ENCODE measurements around the gene CNBP. TPM values are rescaled to one million over a fixed set of nuclear protein-coding genes. Genes with fewer than 3 reads are reported as not detected.

Gene CNBP
- total and polyA plus RNA-seq, 2 of the 13 experiments (the other 11 are each of a cell fraction or from before 2014, with no cell fraction given) = 282 to 354 TPM

DNA sequence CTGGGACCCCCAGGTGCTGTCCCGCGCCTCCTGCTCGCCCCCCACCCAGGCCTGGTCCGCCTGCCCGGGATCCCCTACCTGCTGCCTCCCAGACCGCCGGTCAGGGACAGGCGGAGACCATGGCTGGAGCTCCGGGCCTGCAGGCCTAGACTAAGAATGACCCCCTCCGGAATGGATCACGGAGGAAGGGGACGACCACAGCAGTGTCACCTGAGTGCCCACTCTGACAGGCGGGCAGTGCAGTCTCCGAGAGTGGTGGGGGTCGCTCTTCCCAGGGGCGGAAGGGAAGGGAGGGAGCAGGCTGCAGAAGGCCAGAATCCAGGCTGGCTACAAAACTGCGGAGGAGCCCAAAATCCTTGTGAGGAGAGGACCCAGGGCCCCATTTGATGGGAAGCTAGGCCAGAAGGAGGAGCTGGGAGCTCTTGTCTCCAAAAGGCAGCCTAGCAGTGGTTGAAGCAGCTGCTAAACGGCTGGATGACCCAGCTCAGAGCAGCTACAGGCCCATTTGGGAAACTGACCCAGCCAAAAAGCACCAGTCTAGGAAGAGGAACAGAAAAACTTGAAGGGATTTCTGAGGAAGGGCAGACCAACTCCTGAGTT, 61.2 kb downstream of the CNBP start (continued):
- TF ChIP-seq CENPT (CRISPR knock-in tag; IDR thresholded peaks at IDR 0.05; ENCODE audit: low read depth) = no peak
- TF ChIP-seq NCOA5 (CRISPR knock-in tag; IDR thresholded peaks at IDR 0.05) = no peak
- TF ChIP-seq ZNF251 (CRISPR knock-in tag; IDR thresholded peaks at IDR 0.05) = no peak
- TF ChIP-seq KDM5A (IDR thresholded peaks at IDR 0.05; ENCODE audit: borderline replicate concordance, low read length) = peak; percentile 45; the same call in 1 of the 2 replicates
- no peak for TF ChIP-seq KLF6 (CRISPR knock-in tag; IDR thresholded peaks at IDR 0.05)
- no peak for TF ChIP-seq ZNF143 (CRISPR knock-in tag; IDR thresholded peaks at IDR 0.05)
- TF ChIP-seq SUZ12 (IDR thresholded peaks at IDR 0.05; ENCODE audit: low read depth, low read length) = no peak
- TF ChIP-seq, protein P1, sequence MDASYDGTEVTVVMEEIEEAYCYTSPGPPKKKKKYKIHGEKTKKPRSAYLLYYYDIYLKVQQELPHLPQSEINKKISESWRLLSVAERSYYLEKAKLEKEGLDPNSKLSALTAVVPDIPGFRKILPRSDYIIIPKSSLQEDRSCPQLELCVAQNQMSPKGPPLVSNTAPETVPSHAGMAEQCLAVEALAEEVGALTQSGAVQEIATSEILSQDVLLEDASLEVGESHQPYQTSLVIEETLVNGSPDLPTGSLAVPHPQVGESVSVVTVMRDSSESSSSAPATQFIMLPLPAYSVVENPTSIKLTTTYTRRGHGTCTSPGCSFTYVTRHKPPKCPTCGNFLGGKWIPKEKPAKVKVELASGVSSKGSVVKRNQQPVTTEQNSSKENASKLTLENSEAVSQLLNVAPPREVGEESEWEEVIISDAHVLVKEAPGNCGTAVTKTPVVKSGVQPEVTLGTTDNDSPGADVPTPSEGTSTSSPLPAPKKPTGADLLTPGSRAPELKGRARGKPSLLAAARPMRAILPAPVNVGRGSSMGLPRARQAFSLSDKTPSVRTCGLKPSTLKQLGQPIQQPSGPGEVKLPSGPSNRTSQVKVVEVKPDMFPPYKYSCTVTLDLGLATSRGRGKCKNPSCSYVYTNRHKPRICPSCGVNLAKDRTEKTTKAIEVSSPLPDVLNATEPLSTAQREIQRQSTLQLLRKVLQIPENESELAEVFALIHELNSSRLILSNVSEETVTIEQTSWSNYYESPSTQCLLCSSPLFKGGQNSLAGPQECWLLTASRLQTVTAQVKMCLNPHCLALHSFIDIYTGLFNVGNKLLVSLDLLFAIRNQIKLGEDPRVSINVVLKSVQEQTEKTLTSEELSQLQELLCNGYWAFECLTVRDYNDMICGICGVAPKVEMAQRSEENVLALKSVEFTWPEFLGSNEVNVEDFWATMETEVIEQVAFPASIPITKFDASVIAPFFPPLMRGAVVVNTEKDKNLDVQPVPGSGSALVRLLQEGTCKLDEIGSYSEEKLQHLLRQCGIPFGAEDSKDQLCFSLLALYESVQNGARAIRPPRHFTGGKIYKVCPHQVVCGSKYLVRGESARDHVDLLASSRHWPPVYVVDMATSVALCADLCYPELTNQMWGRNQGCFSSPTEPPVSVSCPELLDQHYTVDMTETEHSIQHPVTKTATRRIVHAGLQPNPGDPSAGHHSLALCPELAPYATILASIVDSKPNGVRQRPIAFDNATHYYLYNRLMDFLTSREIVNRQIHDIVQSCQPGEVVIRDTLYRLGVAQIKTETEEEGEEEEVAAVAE (CRISPR knock-in tag; IDR thresholded peaks at IDR 0.05; ENCODE audit: borderline replicate concordance) = no peak
- no peak for TF ChIP-seq RFX3 (CRISPR knock-in tag; IDR thresholded peaks at IDR 0.05)
- TF ChIP-seq ZFY (CRISPR knock-in tag; IDR thresholded peaks at IDR 0.05) = peak; percentile 60
- no peak for TF ChIP-seq MIER2 (CRISPR knock-in tag; IDR thresholded peaks at IDR 0.05)
- peak; percentile 61 for TF ChIP-seq PHF8 (CRISPR knock-in tag; IDR thresholded peaks at IDR 0.05)
- TF ChIP-seq, protein P2, sequence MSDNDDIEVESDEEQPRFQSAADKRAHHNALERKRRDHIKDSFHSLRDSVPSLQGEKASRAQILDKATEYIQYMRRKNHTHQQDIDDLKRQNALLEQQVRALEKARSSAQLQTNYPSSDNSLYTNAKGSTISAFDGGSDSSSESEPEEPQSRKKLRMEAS (IDR thresholded peaks at IDR 0.05) = no peak
- no peak for TF ChIP-seq NFYB (CRISPR knock-in tag; IDR thresholded peaks at IDR 0.05)
- TF ChIP-seq, protein P3, sequence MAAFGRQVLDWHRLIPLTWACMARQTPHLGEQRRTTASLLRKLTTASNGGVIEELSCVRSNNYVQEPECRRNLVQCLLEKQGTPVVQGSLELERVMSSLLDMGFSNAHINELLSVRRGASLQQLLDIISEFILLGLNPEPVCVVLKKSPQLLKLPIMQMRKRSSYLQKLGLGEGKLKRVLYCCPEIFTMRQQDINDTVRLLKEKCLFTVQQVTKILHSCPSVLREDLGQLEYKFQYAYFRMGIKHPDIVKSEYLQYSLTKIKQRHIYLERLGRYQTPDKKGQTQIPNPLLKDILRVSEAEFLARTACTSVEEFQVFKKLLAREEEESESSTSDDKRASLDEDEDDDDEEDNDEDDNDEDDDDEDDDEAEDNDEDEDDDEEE (CRISPR knock-in tag; IDR thresholded peaks at IDR 0.05) = no peak; the same call in 1 of the 2 replicates
- TF ChIP-seq THAP11 (CRISPR knock-in tag; IDR thresholded peaks at IDR 0.05) = no peak
- no peak for TF ChIP-seq ZNF367 (CRISPR knock-in tag; IDR thresholded peaks at IDR 0.05; ENCODE audit: borderline replicate concordance)
- TF ChIP-seq, protein P4, sequence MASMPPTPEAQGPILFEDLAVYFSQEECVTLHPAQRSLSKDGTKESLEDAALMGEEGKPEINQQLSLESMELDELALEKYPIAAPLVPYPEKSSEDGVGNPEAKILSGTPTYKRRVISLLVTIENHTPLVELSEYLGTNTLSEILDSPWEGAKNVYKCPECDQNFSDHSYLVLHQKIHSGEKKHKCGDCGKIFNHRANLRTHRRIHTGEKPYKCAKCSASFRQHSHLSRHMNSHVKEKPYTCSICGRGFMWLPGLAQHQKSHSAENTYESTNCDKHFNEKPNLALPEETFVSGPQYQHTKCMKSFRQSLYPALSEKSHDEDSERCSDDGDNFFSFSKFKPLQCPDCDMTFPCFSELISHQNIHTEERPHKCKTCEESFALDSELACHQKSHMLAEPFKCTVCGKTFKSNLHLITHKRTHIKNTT (CRISPR knock-in tag; IDR thresholded peaks at IDR 0.05) = no peak
- no peak for TF ChIP-seq PITX1 (CRISPR knock-in tag; IDR thresholded peaks at IDR 0.05)
- peak; percentile 88 for TF ChIP-seq ZFX (CRISPR knock-in tag; IDR thresholded peaks at IDR 0.05; ENCODE audit: low read depth)
- TF ChIP-seq ZNF230 (CRISPR knock-in tag; IDR thresholded peaks at IDR 0.05) = 0 out of 2 replicates have a peak, but pooled peaks have one; percentile 51
- no peak for TF ChIP-seq ZNF550 (CRISPR knock-in tag; IDR thresholded peaks at IDR 0.05; ENCODE audit: borderline replicate concordance)
- no peak for TF ChIP-seq DMAP1 (CRISPR knock-in tag; IDR thresholded peaks at IDR 0.05)
- TF ChIP-seq IRX3 (CRISPR knock-in tag; IDR thresholded peaks at IDR 0.05; ENCODE audit: borderline replicate concordance, low read depth) = 0 out of 2 replicates have a peak, but pooled peaks have one; percentile 48
- TF ChIP-seq ZNF747 (CRISPR knock-in tag; IDR thresholded peaks at IDR 0.05; ENCODE audit: borderline replicate concordance) = no peak

Data from HepG2 (cell line).